Measurements from ENCODE around the gene OGDH.

- TF ChIP-seq, protein P1, sequence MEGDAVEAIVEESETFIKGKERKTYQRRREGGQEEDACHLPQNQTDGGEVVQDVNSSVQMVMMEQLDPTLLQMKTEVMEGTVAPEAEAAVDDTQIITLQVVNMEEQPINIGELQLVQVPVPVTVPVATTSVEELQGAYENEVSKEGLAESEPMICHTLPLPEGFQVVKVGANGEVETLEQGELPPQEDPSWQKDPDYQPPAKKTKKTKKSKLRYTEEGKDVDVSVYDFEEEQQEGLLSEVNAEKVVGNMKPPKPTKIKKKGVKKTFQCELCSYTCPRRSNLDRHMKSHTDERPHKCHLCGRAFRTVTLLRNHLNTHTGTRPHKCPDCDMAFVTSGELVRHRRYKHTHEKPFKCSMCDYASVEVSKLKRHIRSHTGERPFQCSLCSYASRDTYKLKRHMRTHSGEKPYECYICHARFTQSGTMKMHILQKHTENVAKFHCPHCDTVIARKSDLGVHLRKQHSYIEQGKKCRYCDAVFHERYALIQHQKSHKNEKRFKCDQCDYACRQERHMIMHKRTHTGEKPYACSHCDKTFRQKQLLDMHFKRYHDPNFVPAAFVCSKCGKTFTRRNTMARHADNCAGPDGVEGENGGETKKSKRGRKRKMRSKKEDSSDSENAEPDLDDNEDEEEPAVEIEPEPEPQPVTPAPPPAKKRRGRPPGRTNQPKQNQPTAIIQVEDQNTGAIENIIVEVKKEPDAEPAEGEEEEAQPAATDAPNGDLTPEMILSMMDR (IDR thresholded peaks at IDR 0.05): no peak
- no peak for TF ChIP-seq POLR2A (IDR thresholded peaks at IDR 0.05)
Observed at GRCh38 chr7:44563171-44563679, 43.2 kb upstream of the OGDH start.

Data from testis (tissue), 2 donors.